ENCODE data around the gene NUP214. TPM values are rescaled to one million over a fixed set of nuclear protein-coding genes. Genes with fewer than 3 reads are reported as not detected.

Gene NUP214
- total and polyA plus RNA-seq, 12 donors, result 22.6 to 76.6 (median 36.8) TPM

GRCh38 chr9:131282175-131282574, 156.8 kb downstream of the NUP214 start:
- H3K27me3 ChIP-seq, result no peaks in the 10 kb centered on the region

GRCh38 chr9:131282688-131283422, 157.5 kb downstream of the NUP214 start:
- H3K4me1 ChIP-seq (replicated peaks in 1 of 2), result peaks cover 0 to 3% of the 10 kb centered on the region in 2 donors
- 4 to 6% (median 5%) methylated on average over 16 to 61 of the region's 61 CpGs for WGBS, 4 donors
- no peak overlapping the region for H3K4me3 ChIP-seq

More at GRCh38 chr9:131282175-131282574, 156.8 kb downstream of the NUP214 start:
- 69 to 73% (median 72%) methylated on average over 3 to 4 of the region's 4 CpGs for WGBS, 4 donors
- no peak overlapping the region for H3K4me3 ChIP-seq
- intact Hi-C loops (cut with DNase I), result no loop called here
- H3K36me3 ChIP-seq (replicated peaks in 1 of 2), result no peaks in the 10 kb centered on the region
- peaks cover 0 to 3% of the 10 kb centered on the region in 2 donors for H3K4me1 ChIP-seq (replicated peaks in 1 of 2)
- H3K9me3 ChIP-seq (replicated peaks in 1 of 3), result no peaks in the 10 kb centered on the region
- no peak for DNase-seq
- TF ChIP-seq CTCF (IDR thresholded peaks at IDR 0.05) (no peak), POLR2A (IDR thresholded peaks at IDR 0.05) (no peak)
- no peak overlapping the region for H3K27ac ChIP-seq

More at GRCh38 chr9:131282688-131283422, 157.5 kb downstream of the NUP214 start:
- no peaks in the 10 kb centered on the region for H3K36me3 ChIP-seq (replicated peaks in 1 of 2)
- H3K27me3 ChIP-seq, result no peaks in the 10 kb centered on the region
- no peak overlapping the region for H3K27ac ChIP-seq
- H3K9me3 ChIP-seq (replicated peaks in 1 of 3), result no peaks in the 10 kb centered on the region
- DNase-seq, result no peak
- intact Hi-C loops (cut with DNase I), result no loop called here
- TF ChIP-seq CTCF (IDR thresholded peaks at IDR 0.05) (no peak), POLR2A (IDR thresholded peaks at IDR 0.05) (no peak)

Small RNA genes lying within 50 kb of the gene (small RNA-seq; reads per million reads assigned to genes)
- gene RNU6-881P, result 0 reads per million in 2 donors

Other genes with a start within 250 kb of the NUP214 start
- not detected for gene QRFP, start 228.8 kb upstream of the NUP214 start, total RNA-seq
- not detected for gene QRFP, start 228.8 kb upstream of the NUP214 start, polyA plus RNA-seq
- 10 to 100 TPM in 6 of 9 donors, 1 to 10 TPM in 2, under 1 TPM in 1; 0.11 to 25.7 (median 14.5) TPM for gene FIBCD1, start 186.3 kb upstream of the NUP214 start, total RNA-seq
- gene FIBCD1, start 186.3 kb upstream of the NUP214 start, polyA plus RNA-seq, result 10 to 100 TPM in 2 of 3 donors, under 1 TPM in 1; 0.11 to 55.7 (median 26.6) TPM
- gene LAMC3, start 116.4 kb upstream of the NUP214 start, total RNA-seq, result 100 to 1,000 TPM in 1 of 9 donors, 10 to 100 TPM in 7, 1 to 10 TPM in 1; 3.6 to 125 (median 45.2) TPM
- gene LAMC3, start 116.4 kb upstream of the NUP214 start, polyA plus RNA-seq, result 10 to 100 TPM in 2 of 3 donors, 1 to 10 TPM in 1; 3.3 to 85.3 (median 67.0) TPM
- gene AIF1L, start 29.1 kb upstream of the NUP214 start, total RNA-seq, result 10 to 100 TPM in 2 of 9 donors, 1 to 10 TPM in 7; 2.1 to 19.2 (median 5.6) TPM
- 10 to 100 TPM in 1 of 3 donors, 1 to 10 TPM in 2; 4.2 to 12.7 (median 8.5) TPM for gene AIF1L, start 29.1 kb upstream of the NUP214 start, polyA plus RNA-seq
- 10 to 100 TPM in 1 of 9 donors, 1 to 10 TPM in 8; 1.4 to 11.7 (median 6.9) TPM for gene FAM78A, start 150.9 kb downstream of the NUP214 start, total RNA-seq
- 1 to 10 TPM; 1.1 to 6.8 (median 2.2) TPM for gene FAM78A, start 150.9 kb downstream of the NUP214 start, polyA plus RNA-seq
- gene PLPP7, start 164.1 kb downstream of the NUP214 start, total RNA-seq, result 10 to 100 TPM; 11.1 to 31.4 (median 19.0) TPM
- gene PLPP7, start 164.1 kb downstream of the NUP214 start, polyA plus RNA-seq, result 10 to 100 TPM in 1 of 3 donors, 1 to 10 TPM in 2; 4.8 to 13.2 (median 10.0) TPM

All from adrenal gland (tissue), 12 donors.